Astrocyte of the spinal cord (primary cell): ENCODE data around the gene PTGR3.

Experiments
- DNase-seq: peaks from one replicate; pipeline ENCODE4 v3.0.0; 2011; ENCODE audit warnings: low read depth, low spot score
- H3K4me3 ChIP-seq: 2 replicates; pipeline ENCODE4 v1.5.1; 2011; ENCODE audit warnings: low read depth, mild to moderate bottlenecking, low read length, moderate library complexity
- CTCF ChIP-seq: IDR thresholded peaks from 2 replicates; pipeline ENCODE4 v1.5.1; 2012; ENCODE audit warnings: low read depth, mild to moderate bottlenecking, low read length, inconsistent platforms
- in situ Hi-C: cut with HindIII; loops from 2 replicates; pipeline ENCODE4 v1.10.0; 2017; ENCODE audit warnings: low sequenced_read_pairs

The PTGR3 gene

GRCh38 chr18:75227535-75228296 is 18.8 kb upstream of the PTGR3 start:
- TF ChIP-seq CTCF = no peak
- DNase-seq = peak; percentile 36
- no peak overlapping the region for H3K4me3 ChIP-seq
- in situ Hi-C loops = no loop called here

- DNase-seq = peak; percentile 35
- in situ Hi-C loops = no loop called here
- H3K4me3 ChIP-seq = no peak overlapping the region
- TF ChIP-seq CTCF = no peak
Measured at GRCh38 chr18:75226956-75227316, 18.0 kb upstream of the PTGR3 start.

GRCh38 chr18:75226286-75226955 is 17.5 kb upstream of the PTGR3 start:
- TF ChIP-seq CTCF = no peak
- peak; percentile 16 for DNase-seq
- peak overlapping the region; percentile 7 for H3K4me3 ChIP-seq
- in situ Hi-C loops = no loop called here

GRCh38 chr18:75223687-75224347 is 14.9 kb upstream of the PTGR3 start:
- TF ChIP-seq CTCF = no peak
- in situ Hi-C loops = no loop called here
- peak; percentile 67 for DNase-seq
- H3K4me3 ChIP-seq = no peak overlapping the region

GRCh38 chr18:75222407-75222806 is 13.5 kb upstream of the PTGR3 start:
- DNase-seq = peak; percentile 32
- no peak for TF ChIP-seq CTCF
- H3K4me3 ChIP-seq = no peak overlapping the region
- in situ Hi-C loops = no loop called here

GRCh38 chr18:75221897-75222296 is 13.0 kb upstream of the PTGR3 start:
- H3K4me3 ChIP-seq = peak overlapping the region; percentile 4
- peak; percentile 47 for DNase-seq
- in situ Hi-C loops = no loop called here
- TF ChIP-seq CTCF = no peak
